GM12892 (cell line): Measurements from ENCODE around the gene FAM193A.

ENCODE experiments used
- POLR2A ChIP-seq: IDR thresholded peaks from 2 replicates; pipeline ENCODE4 v1.6.1; 2011; ENCODE audit warnings: low read depth, low read length, control low read depth
- POLR2AphosphoS5 ChIP-seq: IDR thresholded peaks from 2 replicates; pipeline ENCODE4 v1.6.1; 2011; ENCODE audit warnings: low read depth, low read length, control low read depth
- TAF1 ChIP-seq: IDR thresholded peaks from 2 replicates; pipeline ENCODE4 v1.6.1; 2011; ENCODE audit warnings: low read depth, mild to moderate bottlenecking, control low read depth, low read length, borderline replicate concordance

DNA sequence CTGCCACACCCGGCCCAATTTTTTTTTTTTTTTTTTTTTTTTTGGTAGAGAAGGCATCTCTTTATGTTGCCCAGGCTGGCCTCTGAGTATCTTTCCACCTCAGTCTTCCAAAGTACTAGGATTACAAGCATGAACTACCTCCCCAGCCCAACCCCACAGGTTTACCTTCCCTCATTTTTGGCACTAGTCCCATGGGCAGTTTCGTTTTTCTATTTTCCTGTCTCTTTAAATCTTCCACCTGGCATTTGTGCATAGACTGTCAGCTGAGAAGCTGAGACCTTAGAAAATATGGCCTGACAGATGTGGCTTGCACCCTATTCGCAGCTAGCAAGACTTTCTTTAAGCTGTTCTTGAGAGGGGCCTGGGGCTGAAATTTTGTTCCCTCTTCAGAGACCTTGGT lies 191.8 kb downstream of the FAM193A start:
- TF ChIP-seq POLR2AphosphoS5 (no peak), POLR2A (no peak), TAF1 (no peak)
